A549 (cell line): ENCODE measurements around the gene SVEP1. TPM values are rescaled to one million over a fixed set of nuclear protein-coding genes. Genes with fewer than 3 reads are reported as not detected.
A peak's percentile ranks its signal among the peaks of the same experiment; 100 is the strongest.

Experiments used
- ATAC-seq, 2 experiments: fragments of 200-7000 bp in 1 of 2; fragments of >200 bp in 1 of 2; cut with Nextera tagmentation in 1 of 2; cut with Tn5 transposase in 1 of 2; 3 replicates each; pipeline versions ENCODE4 v1.8.0 to v1.9.1; 2018 to 2020; ENCODE audit warnings: mild to moderate bottlenecking in 1 of 2, moderate library complexity in 1 of 2
- CTCF ChIA-PET: fragments of 300-600 bp; sonication (Branson Sonifier 250); formaldehyde crosslinking; extraction: SDS; loops from one replicate; lab custom pipeline; 2021; ENCODE audit warnings: antibody characterized with exemption, inconsistent platforms; lab: Yijun Ruan, JAX
- POLR2A ChIA-PET: fragments of 350-600 bp; formaldehyde crosslinking; extraction: SDS; loops from one replicate; lab custom pipeline; 2021; ENCODE audit warnings: antibody characterized with exemption, inconsistent platforms; lab: Yijun Ruan, JAX
- DNase-seq, 2 experiments: peaks; one replicate each; pipeline versions ENCODE4 v3.0.0 to v3.0.0-alpha.2; 2011 to 2016; ENCODE audit warnings: low read depth in 1 of 2, low spot score in 1 of 2
- FAIRE-seq: peaks from 2 replicates; lab custom pipeline; 2011; peaks lifted over from hg19 to GRCh38; lab: Jason Lieb, UNC
- H3K27ac ChIP-seq, 2 experiments: fragments of >200 bp; sonication (Bioruptor Twin); formaldehyde crosslinking; 3 replicates each; pipeline ENCODE4 v1.5.1; 2016 to 2017
- H3K4me1 ChIP-seq: fragments of >200 bp; sonication (Bioruptor Twin); formaldehyde crosslinking; 3 replicates; pipeline ENCODE4 v1.6.1; 2016
- H3K4me2 ChIP-seq: fragments of >200 bp; sonication (Bioruptor Twin); formaldehyde crosslinking; 3 replicates; pipeline ENCODE4 v1.6.1; 2016
- H3K4me3 ChIP-seq: fragments of >200 bp; sonication (Bioruptor Twin); formaldehyde crosslinking; 3 replicates; pipeline ENCODE4 v1.5.1; 2016
- H3K9me3 ChIP-seq: fragments of >200 bp; sonication (Bioruptor Twin); formaldehyde crosslinking; 3 replicates; pipeline ENCODE4 v1.6.1; 2016
- BHLHE40 ChIP-seq: IDR thresholded peaks from 2 replicates; pipeline ENCODE4 v1.6.1; 2012; ENCODE audit warnings: low read depth, low read length, inconsistent platforms
- EHMT2 ChIP-seq: fragments of 200-600 bp; sonication (generic); IDR thresholded peaks from 2 replicates; pipeline ENCODE4 v1.6.1; 2016; ENCODE audit warnings: antibody characterized with exemption, low read depth, mild to moderate bottlenecking, moderate library complexity
- ESRRA ChIP-seq: fragments of 150-350 bp; IDR thresholded peaks from 2 replicates; pipeline ENCODE4 v1.6.1; 2014; ENCODE audit warnings: mild to moderate bottlenecking, low read length, borderline replicate concordance
- GATA3 ChIP-seq: IDR thresholded peaks from 2 replicates; pipeline ENCODE4 v1.6.1; 2012; ENCODE audit warnings: borderline replicate concordance
- KDM1A ChIP-seq: fragments of 200-600 bp; sonication (generic); IDR thresholded peaks from 2 replicates; pipeline ENCODE4 v1.6.1; 2016; ENCODE audit warnings: low read depth, mild to moderate bottlenecking
- KDM5A ChIP-seq: fragments of 200-600 bp; sonication (generic); IDR thresholded peaks from 2 replicates; pipeline ENCODE4 v1.6.1; 2016; ENCODE audit warnings: antibody characterized with exemption, mild to moderate bottlenecking
- MAZ ChIP-seq: fragments of 150-350 bp; IDR thresholded peaks from 2 replicates; pipeline ENCODE4 v1.6.1; 2014; ENCODE audit warnings: antibody characterized with exemption, low read depth, low read length, borderline replicate concordance
- MYC ChIP-seq: IDR thresholded peaks from 2 replicates; pipeline ENCODE4 v1.6.1; 2012; ENCODE audit warnings: mild to moderate bottlenecking, inconsistent platforms, low read length, improper control_type of control experiment, borderline replicate concordance
- NFE2L2 ChIP-seq: fragments of 150-350 bp; conservative IDR thresholded peaks from 2 replicates; pipeline ENCODE4 v1.6.1; 2014; ENCODE audit warnings: low read length
- RNF2 ChIP-seq: fragments of 200-600 bp; sonication (generic); IDR thresholded peaks from 2 replicates; pipeline ENCODE4 v1.6.1; 2016; ENCODE audit warnings: low read depth, mild to moderate bottlenecking, antibody characterized with exemption, moderate library complexity, borderline replicate concordance
- SREBF2 ChIP-seq: fragments of 450-650 bp; IDR thresholded peaks from 2 replicates; pipeline ENCODE4 v1.6.1; 2014; ENCODE audit warnings: mild to moderate bottlenecking, moderate library complexity
- TFCP2L1 ChIP-seq: fragments of 250-450 bp; sonication (Bioruptor Pico); IDR thresholded peaks from 2 replicates; pipeline ENCODE4 v1.5.0; 2021; ENCODE audit warnings: mild to moderate bottlenecking
- ZC3H11A ChIP-seq: fragments of 450-650 bp; IDR thresholded peaks from 2 replicates; pipeline ENCODE4 v1.6.1; 2014; ENCODE audit warnings: antibody characterized with exemption, mild to moderate bottlenecking
- ZFP36 ChIP-seq: fragments of 450-650 bp; IDR thresholded peaks from 2 replicates; pipeline ENCODE4 v1.6.1; 2014; ENCODE audit warnings: borderline replicate concordance; ENCODE audit not compliant: partially characterized antibody
- WGBS: methylation state at CpG from one replicate; pipeline ENCODE4 v1.1.6; 2017; ENCODE audit errors: missing lambda C conversion rate; 5-methylcytosine and 5-hydroxymethylcytosine counted together
- polyA plus RNA-seq, 4 experiments: library from polyadenylated mRNA; depleted of rRNA in 3 of 4; stranded (reverse); fragments of >200 nt; fragmentation: RNase III in 1 of 4; extraction: RNeasy Plus Mini Kit Qiagen cat#74134 plus additional on column Dnase treatment in 1 of 4; gene quantifications; 2 replicates in 3 of 4; 3 replicates in 1 of 4; pipeline ENCODE4 v1.2.3, GENCODE V29; 2011 to 2017
- TF ChIP-seq, protein P1 (sequence below): IDR thresholded peaks from 2 replicates; pipeline ENCODE4 v1.6.1; 2012; ENCODE audit warnings: low read depth, borderline replicate concordance
- TF ChIP-seq, protein P2 (sequence below): fragments of 250-450 bp; sonication (Bioruptor Pico); IDR thresholded peaks from 2 replicates; pipeline ENCODE4 v1.5.0; 2021; ENCODE audit warnings: mild to moderate bottlenecking, moderate library complexity, borderline replicate concordance
- TF ChIP-seq, protein P3 (sequence below): fragments of >200 bp; sonication (Bioruptor Twin); formaldehyde crosslinking; IDR thresholded peaks from 3 replicates; pipeline ENCODE4 v1.6.1; 2016
- TF ChIP-seq, protein P4 (sequence below): IDR thresholded peaks from 2 replicates; pipeline ENCODE4 v1.6.1; 2012
- TF ChIP-seq, protein P5 (sequence below): fragments of >200 bp; sonication (Bioruptor Twin); formaldehyde crosslinking; IDR thresholded peaks from 2 replicates; pipeline ENCODE4 v1.6.1; 2016
- TF ChIP-seq, protein P6 (sequence below): fragments of 250-450 bp; sonication (Bioruptor Pico); IDR thresholded peaks from 2 replicates; pipeline ENCODE4 v1.5.0; 2020; ENCODE audit warnings: low read depth, mild to moderate bottlenecking, moderate library complexity

Gene SVEP1
- polyA plus RNA-seq, 2 of the 4 experiments (the other 2 are of a cell fraction), result 0.52 to 1.5 TPM

DNA sequence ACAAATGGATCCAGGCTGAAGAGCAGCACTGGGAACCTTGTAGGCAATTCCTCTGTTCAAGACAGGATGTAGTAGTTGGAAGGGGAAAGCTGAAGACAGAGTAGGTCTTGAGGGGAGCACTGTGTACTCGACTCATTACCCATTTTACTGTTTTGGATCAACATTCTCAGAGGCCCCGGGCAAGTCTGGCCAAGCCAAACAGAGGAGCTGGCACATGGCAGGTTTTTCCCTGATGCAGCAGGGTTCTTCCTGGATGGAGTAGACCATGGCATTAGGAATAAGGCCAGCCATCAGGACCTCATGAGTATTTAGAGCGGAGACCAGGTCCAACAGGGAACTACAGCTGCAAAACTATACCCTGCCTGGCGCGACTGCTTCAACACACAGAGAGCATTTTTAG lies 4.4 kb downstream of the SVEP1 start:
- H3K4me2 ChIP-seq, result 0 out of 3 replicates have a peak overlapping the region, but pooled peaks have one; percentile 2
- H3K27ac ChIP-seq, result peak overlapping the region in 1 of 2 experiments; percentile 44; a peak in 1 of 6 replicates
- CTCF ChIA-PET, result interaction anchor here (0.9 to 1.1 kb wide), 3 partner anchors 44 to 392 kb away, joined by 3 to 4 read pairs (median 3); no protein-coding TSS in a partner anchor
- WGBS, result 66% methylated on average over 5 of the region's 5 CpGs
- FAIRE-seq, result no peak
- peaks cover 14% of the 10 kb centered on the region; the same call in 2 of the 3 replicates for H3K4me1 ChIP-seq
- TF ChIP-seq KDM5A (no peak), KDM1A (no peak), NFE2L2 (no peak), RNF2 (no peak), BHLHE40 (no peak), MAZ (no peak), SREBF2 (no peak), EHMT2 (no peak), TFCP2L1 (CRISPR knock-in tag) (no peak), ESRRA (no peak), GATA3 (no peak), ZFP36 (no peak), MYC (no peak), ZC3H11A (no peak)
- TF ChIP-seq, protein P1, sequence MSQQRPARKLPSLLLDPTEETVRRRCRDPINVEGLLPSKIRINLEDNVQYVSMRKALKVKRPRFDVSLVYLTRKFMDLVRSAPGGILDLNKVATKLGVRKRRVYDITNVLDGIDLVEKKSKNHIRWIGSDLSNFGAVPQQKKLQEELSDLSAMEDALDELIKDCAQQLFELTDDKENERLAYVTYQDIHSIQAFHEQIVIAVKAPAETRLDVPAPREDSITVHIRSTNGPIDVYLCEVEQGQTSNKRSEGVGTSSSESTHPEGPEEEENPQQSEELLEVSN, result no peak
- TF ChIP-seq, protein P2, sequence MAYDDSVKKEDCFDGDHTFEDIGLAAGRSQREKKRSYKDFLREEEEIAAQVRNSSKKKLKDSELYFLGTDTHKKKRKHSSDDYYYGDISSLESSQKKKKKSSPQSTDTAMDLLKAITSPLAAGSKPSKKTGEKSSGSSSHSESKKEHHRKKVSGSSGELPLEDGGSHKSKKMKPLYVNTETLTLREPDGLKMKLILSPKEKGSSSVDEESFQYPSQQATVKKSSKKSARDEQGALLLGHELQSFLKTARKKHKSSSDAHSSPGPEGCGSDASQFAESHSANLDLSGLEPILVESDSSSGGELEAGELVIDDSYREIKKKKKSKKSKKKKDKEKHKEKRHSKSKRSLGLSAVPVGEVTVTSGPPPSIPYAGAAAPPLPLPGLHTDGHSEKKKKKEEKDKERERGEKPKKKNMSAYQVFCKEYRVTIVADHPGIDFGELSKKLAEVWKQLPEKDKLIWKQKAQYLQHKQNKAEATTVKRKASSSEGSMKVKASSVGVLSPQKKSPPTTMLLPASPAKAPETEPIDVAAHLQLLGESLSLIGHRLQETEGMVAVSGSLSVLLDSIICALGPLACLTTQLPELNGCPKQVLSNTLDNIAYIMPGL, result no peak
- TF ChIP-seq, protein P3, sequence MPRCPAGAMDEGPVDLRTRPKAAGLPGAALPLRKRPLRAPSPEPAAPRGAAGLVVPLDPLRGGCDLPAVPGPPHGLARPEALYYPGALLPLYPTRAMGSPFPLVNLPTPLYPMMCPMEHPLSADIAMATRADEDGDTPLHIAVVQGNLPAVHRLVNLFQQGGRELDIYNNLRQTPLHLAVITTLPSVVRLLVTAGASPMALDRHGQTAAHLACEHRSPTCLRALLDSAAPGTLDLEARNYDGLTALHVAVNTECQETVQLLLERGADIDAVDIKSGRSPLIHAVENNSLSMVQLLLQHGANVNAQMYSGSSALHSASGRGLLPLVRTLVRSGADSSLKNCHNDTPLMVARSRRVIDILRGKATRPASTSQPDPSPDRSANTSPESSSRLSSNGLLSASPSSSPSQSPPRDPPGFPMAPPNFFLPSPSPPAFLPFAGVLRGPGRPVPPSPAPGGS, result no peak
- TF ChIP-seq, protein P4, sequence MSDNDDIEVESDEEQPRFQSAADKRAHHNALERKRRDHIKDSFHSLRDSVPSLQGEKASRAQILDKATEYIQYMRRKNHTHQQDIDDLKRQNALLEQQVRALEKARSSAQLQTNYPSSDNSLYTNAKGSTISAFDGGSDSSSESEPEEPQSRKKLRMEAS, result no peak
- TF ChIP-seq, protein P5, sequence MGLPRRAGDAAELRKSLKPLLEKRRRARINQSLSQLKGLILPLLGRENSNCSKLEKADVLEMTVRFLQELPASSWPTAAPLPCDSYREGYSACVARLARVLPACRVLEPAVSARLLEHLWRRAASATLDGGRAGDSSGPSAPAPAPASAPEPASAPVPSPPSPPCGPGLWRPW, result no peak
- POLR2A ChIA-PET, result interaction anchor here (1.0 kb wide), 1 partner anchor 319 kb away, joined by 3 read pairs; the partner anchor contains the start of gene TXN
- H3K9me3 ChIP-seq, result no peaks in the 10 kb centered on the region
- ATAC-seq, result no peak
- DNase-seq, result no peak
- H3K4me3 ChIP-seq, result no peak overlapping the region

DNA sequence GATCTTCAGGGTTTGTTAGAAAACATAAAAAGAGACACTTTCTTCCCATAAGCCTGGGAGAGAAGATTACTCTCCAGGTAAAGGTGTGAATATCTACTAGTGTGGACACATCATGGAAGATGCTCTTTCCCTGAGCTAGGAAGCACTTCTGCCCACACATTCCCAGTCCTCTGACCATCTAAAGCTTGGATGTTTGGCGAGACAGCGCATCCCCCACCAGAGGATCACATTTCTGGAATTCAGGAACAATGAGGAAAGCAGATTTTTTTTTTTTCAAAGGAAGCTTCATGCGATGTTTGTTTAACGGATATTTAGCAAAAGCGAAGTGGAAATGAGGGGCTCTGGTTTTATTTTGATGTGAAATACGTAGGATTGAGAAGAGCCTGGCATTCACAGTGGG lies 6.2 kb downstream of the SVEP1 start:
- Histone ChIP-seq H3K4me1 (peaks cover 12% of the 10 kb centered on the region; the same call in 2 of the 3 replicates), H3K27ac (no peak overlapping the region), H3K9me3 (no peaks in the 10 kb centered on the region), H3K4me2 (no peak overlapping the region), H3K4me3 (no peak overlapping the region)
- ATAC-seq (no peak), DNase-seq (no peak), FAIRE-seq (no peak)
- ChIA-PET CTCF (interaction anchor here (1.2 kb wide), 1 partner anchor 356 kb away, joined by 3 read pairs; no protein-coding TSS in a partner anchor), POLR2A (no interaction called here)
- 78% methylated on average over 6 of the region's 6 CpGs for WGBS
- TF ChIP-seq, protein P6, sequence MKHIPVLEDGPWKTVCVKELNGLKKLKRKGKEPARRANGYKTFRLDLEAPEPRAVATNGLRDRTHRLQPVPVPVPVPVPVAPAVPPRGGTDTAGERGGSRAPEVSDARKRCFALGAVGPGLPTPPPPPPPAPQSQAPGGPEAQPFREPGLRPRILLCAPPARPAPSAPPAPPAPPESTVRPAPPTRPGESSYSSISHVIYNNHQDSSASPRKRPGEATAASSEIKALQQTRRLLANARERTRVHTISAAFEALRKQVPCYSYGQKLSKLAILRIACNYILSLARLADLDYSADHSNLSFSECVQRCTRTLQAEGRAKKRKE (CRISPR knock-in tag), result no peak
